Erythroblast (primary cell): ENCODE data around the gene PRUNE2.

Source experiments
- GATA1 ChIP-seq: IDR thresholded peaks from 2 replicates; pipeline ENCODE4 v1.6.1; 2011; ENCODE audit warnings: low read depth, mild to moderate bottlenecking, control low read depth, low read length, moderate library complexity
- POLR2A ChIP-seq: IDR thresholded peaks from 2 replicates; pipeline ENCODE4 v1.6.1; 2011; ENCODE audit warnings: mild to moderate bottlenecking, low read length

DNA sequence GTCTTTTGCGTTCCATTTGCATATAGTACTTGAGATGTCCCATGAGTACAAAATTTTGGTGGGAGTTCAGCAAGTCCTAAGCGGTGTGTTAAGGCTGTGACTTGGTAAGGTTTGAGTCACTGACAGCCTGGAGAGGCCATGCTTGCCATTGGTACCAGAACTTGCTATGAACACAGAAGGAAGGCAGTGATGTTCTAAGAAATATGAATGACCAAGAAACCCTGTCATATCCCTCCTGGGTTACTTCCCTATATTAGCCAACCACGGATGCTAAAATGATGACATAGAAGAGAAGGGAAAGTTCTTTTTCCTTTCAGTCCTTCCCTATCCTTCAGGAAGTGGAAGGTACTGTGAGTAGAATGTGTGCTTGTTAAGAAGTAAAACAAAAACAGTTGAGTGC, 310.3 kb downstream of the PRUNE2 start:
- TF ChIP-seq POLR2A: no peak
- TF ChIP-seq GATA1: no peak
